DMS153 treated with DMSO at 0.1 percent for 48 hours (cell line): ENCODE results near the gene CORO7.
A peak's percentile ranks its signal among the peaks of the same experiment; 100 is the strongest.

Experiments used
- DNase-seq: peaks from one replicate; lab custom pipeline; 2025; ENCODE audit not compliant: unreplicated experiment; lab: John Stamatoyannopoulos, UW

Gene CORO7

GRCh38 chr16:4372578-4373355, 43.6 kb downstream of the CORO7 start:
- DNase-seq, result peak; percentile 84

GRCh38 chr16:4372001-4372577, 44.3 kb downstream of the CORO7 start:
- DNase-seq, result no peak

DNA sequence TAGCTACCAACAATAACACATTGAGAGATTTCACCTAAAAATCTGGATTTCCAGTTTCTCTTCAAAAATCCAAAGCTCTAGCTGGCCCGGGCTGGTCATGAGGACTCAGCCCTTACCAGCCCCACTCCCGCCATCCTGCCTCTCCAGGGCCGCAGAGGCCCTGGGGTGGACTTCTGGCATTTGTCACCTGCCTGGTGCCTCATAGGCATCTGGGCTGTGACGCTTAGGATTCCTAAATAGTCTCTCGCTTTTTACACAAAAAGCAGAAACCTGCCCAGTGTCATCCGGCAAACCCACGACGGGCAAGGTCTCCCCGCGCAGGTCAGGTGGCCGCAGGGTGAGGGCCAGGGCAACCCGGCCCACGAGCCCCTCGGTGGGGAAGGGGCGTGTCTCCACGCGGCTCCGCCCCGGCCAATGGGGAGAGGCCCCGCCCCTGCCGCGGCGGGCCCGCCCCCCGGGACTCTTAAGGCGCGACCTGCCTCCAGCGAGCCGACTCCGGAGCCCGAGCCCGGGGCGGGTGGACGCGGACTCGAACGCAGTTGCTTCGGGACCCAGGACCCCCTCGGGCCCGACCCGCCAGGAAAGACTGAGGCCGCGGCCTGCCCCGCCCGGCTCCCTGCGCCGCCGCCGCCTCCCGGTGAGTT, 44.9 kb downstream of the CORO7 start, which contains the start of gene VASN:
Gene VASN (plus strand): TSS at position 492 of the 644 bp plus-strand sequence. CDS start 9,030 bp downstream, outside the sequence.
- peak; percentile 37 for DNase-seq

- no peak for DNase-seq
Observed at GRCh38 chr16:4370570-4371356, 45.6 kb downstream of the CORO7 start.

DNA sequence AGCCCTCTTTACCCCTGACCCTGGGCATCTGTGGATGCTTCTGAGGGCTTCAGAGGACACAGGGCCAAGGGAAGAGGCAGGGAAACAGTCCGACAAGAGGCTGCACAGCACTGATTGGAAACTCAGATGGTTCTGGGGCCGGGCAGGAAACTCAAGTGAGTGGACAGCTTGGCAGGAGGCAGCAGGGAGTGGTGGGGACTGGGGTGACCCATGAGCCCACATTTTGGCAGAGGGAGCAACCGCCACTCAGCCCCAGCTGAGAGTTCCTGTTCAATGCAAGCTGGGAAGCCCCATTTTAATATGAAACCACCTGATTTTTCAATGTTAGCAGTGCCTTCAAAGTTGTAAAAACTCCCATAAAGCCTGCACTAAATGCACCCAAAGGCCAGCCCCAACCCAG, 46.2 kb downstream of the CORO7 start:
- no peak for DNase-seq

DNA sequence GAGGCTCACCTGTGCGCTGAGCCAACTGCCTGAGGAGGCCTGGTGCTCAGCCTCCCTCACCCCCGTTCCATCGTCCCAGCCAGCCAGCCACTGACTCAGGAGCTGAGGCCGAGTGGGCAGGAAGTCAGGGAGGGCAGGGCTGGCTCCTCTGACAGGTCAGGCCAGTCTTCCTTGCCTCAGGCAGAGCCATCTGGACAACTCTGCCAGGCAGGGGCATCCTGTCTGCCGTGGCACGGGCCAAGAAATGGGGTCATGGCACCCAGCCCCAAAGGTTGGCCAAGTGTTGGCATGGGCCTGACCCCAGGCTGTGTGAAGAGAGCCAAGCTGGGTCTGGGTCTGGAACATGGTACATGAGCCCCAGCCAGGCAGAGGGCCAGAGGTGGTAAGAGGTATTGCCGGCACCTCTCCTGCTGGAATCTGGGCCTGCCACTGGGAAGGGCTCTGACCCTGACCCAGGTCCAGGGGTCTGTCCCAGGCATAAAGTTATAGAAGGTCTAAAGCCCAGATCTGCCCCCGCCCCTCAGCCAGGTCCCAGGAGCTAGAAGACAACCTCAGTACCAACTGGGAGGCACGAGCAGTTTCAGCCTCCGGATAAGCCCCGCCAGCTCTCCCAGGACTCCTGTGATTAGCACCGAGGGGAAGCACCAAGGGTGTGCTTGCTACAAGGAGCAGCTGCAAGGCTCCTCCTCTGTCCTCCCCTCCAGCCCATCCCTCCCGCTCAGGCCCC, 47.2 kb downstream of the CORO7 start:
- no peak for DNase-seq

- no peak for DNase-seq
Observed at GRCh38 chr16:4367393-4367856, 49.0 kb downstream of the CORO7 start.

DNA sequence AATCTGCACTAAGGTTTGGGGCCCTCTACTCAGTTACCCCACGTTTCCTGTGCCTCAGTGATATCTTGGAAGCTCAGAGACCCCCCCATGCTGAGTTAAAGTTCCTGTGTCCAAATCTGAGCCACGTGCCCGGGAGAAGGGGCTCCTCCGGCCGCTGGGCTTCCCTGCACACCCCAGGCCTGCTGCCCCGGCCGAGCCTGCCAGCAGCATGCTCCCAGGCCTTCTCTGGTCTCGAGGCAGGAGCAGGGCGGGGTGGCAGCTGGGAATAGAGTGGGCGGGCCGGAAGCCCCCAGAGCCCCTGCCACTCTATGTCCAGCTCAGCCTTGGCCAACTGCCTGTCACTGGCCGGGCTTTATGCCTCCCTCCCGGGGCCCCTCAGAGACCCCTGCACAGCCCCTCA, 50.4 kb downstream of the CORO7 start:
- no peak for DNase-seq

GRCh38 chr16:4365615-4366014, 50.8 kb downstream of the CORO7 start:
- no peak for DNase-seq

GRCh38 chr16:4365014-4365406, 51.4 kb downstream of the CORO7 start:
- DNase-seq, result no peak

DNA sequence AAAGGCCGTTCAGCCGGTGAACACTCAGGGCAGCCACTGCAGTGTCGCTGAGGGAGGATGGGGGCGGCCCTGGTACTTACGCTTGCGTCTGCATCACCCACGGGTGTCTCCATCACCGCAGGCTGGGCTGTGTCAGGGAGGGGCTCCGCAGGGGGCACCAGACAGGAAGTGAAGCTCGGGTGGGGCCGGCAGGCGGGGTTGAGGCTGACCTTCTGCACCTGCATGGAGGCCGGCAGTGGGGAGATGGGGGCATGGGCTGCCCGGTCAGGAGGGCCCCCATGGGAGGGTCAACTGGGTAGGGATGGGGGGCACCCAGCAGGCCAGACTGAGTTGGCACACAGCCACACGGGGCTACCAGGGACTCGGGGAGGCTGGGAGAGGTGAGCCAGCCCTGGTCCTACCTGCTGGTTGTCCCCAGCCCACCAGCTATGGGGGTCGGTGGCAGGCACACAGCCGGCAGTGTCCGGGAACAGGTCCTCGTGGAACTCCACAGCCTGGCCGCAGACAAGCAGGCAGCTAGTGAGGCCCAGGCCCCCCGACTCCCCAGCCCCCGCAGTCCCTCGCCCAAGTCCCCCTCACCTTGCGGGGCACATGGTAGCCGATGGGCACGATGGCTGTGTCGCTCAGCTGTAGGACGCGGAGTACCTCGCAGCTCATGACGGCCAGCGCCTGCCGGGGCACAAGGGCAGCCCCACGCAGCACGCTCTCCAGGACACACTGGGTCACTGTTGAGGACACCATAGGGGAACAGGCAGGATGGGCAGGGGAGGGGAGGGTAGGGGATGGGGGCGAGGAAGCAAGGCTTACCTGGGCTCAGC, 52.0 kb downstream of the CORO7 start:
- DNase-seq, result no peak

DNA sequence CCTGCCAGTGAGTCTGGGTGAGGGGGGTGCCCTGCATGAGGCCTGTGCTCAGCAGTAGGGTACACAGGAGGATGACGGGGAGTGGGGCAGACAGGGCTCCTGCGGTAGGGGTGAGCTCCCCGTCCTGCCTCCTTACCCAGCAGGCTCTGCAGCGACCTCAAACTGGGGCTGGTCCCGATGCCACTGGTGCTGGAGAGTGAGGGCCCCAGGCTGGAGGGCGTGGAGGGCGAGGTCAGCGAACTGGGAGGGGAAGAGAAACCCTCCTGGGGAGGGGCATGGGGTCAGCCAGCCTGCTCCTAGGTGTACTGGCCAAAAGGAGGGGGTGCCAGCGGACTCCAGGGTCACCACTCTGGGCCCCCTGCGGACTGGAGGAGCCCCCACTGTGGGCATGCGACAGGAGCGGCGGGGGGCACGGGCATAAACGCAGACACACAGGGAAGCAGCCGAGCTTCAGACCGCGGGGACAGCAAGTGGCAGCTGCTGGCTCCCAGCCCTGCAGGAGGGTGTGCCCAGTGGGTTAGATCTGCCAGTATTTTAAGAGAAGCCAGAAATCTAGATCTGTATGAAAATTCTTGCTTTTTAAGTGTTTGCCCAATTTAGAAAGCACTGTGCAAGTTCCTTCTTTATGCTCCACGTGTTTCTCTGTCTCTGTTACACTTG, 53.8 kb downstream of the CORO7 start:
- no peak for DNase-seq

- no peak for DNase-seq
Observed at GRCh38 chr16:4361944-4362311, 54.5 kb downstream of the CORO7 start.

- DNase-seq, result no peak
Observed at GRCh38 chr16:4361033-4361943, 55.1 kb downstream of the CORO7 start.

- no peak for DNase-seq
Observed at GRCh38 chr16:4360538-4361021, 55.8 kb downstream of the CORO7 start.

GRCh38 chr16:4359914-4360313, 56.5 kb downstream of the CORO7 start:
- DNase-seq, result no peak

GRCh38 chr16:4358831-4359561, 57.4 kb downstream of the CORO7 start:
- no peak for DNase-seq
